Measurements from ENCODE around the gene SCGB1D4. TPM values are rescaled to one million over a fixed set of nuclear protein-coding genes. Genes with fewer than 3 reads are reported as not detected.

The SCGB1D4 gene
- polyA plus RNA-seq, 1 donor (not counting 4 experiments of a cell fraction or from before 2014, with no cell fraction given) = not detected

- no peak for DNase-seq (ENCODE audit: low read depth, low spot score)
- Histone ChIP-seq H3K79me2 (ENCODE audit: control insufficient read depth, insufficient read depth, low read length) (no peaks in the 10 kb centered on the region), H3K4me3 (ENCODE audit: control insufficient read depth in 2 of 3, extremely low read depth in 1 of 3, insufficient read depth in 2 of 3, low read depth in 1 of 3, low read length in 3 of 3) (no peak overlapping the region), H3K4me1 (ENCODE audit: control insufficient read depth, extremely low read depth, insufficient read depth, low read length) (no peaks in the 10 kb centered on the region), H3K9me1 (ENCODE audit: control insufficient read depth, extremely low read depth, insufficient read depth, low read length) (no peaks in the 10 kb centered on the region), H4K20me1 (ENCODE audit: control insufficient read depth, extremely low read depth, insufficient read depth, low read length) (no peaks in the 10 kb centered on the region), H3K9me3 (ENCODE audit: control insufficient read depth, low read depth, low read length) (no peaks in the 10 kb centered on the region), H3K27me3 (ENCODE audit: control insufficient read depth, extremely low read depth, insufficient read depth, low read length) (no peaks in the 10 kb centered on the region), H2AFZ (ENCODE audit: control insufficient read depth, low read length) (no peak overlapping the region), H3K27ac (ENCODE audit: control insufficient read depth, insufficient read depth, low read length) (no peak overlapping the region), H3K4me2 (ENCODE audit: control insufficient read depth, extremely low read depth, insufficient read depth, low read depth, low read length) (no peak overlapping the region), H3K36me3 (ENCODE audit: control insufficient read depth in 2 of 2, extremely low read depth in 1 of 2, insufficient read depth in 2 of 2, low read length in 2 of 2) (no peaks in the 10 kb centered on the region), H3K9ac (ENCODE audit: control insufficient read depth, extremely low read depth, insufficient read depth, low read length) (no peak overlapping the region)
- no peak for FAIRE-seq
- TF ChIP-seq CTCF (optimal IDR thresholded peaks at IDR 0.05 in 1 of 3, IDR thresholded peaks at IDR 0.05 in 1 of 3, conservative IDR thresholded peaks at IDR 0.05 in 1 of 3; ENCODE audit: extremely low read depth in 1 of 3, insufficient read depth in 2 of 3, low read length in 3 of 3) (no peak), EZH2 (IDR thresholded peaks at IDR 0.05; ENCODE audit: low read length) (no peak)
- dilution Hi-C loops (cut with MboI; ENCODE audit: extremely low pct_ligation_motif_present, low sequenced_read_pairs) = no loop called here
These were observed 31.3 kb downstream of the SCGB1D4 start for GRCh38 chr11:62267576-62267975.

- no peaks in the 10 kb centered on the region for H3K27me3 ChIP-seq (ENCODE audit: control insufficient read depth, extremely low read depth, insufficient read depth, low read length)
- H2AFZ ChIP-seq (ENCODE audit: control insufficient read depth, low read length) = no peak overlapping the region
- no peak overlapping the region for H3K9ac ChIP-seq (ENCODE audit: control insufficient read depth, extremely low read depth, insufficient read depth, low read length)
- TF ChIP-seq EZH2 (IDR thresholded peaks at IDR 0.05; ENCODE audit: low read length) = no peak
- TF ChIP-seq CTCF (optimal IDR thresholded peaks at IDR 0.05 in 1 of 3, IDR thresholded peaks at IDR 0.05 in 1 of 3, conservative IDR thresholded peaks at IDR 0.05 in 1 of 3; ENCODE audit: extremely low read depth in 1 of 3, insufficient read depth in 2 of 3, low read length in 3 of 3) = no peak
- H3K4me3 ChIP-seq (ENCODE audit: control insufficient read depth in 2 of 3, extremely low read depth in 1 of 3, insufficient read depth in 2 of 3, low read depth in 1 of 3, low read length in 3 of 3) = no peak overlapping the region
- no peaks in the 10 kb centered on the region for H4K20me1 ChIP-seq (ENCODE audit: control insufficient read depth, extremely low read depth, insufficient read depth, low read length)
- no peak for DNase-seq (ENCODE audit: low read depth, low spot score)
- no peaks in the 10 kb centered on the region for H3K9me3 ChIP-seq (ENCODE audit: control insufficient read depth, low read depth, low read length)
- no peak for FAIRE-seq
- no peaks in the 10 kb centered on the region for H3K36me3 ChIP-seq (ENCODE audit: control insufficient read depth in 2 of 2, extremely low read depth in 1 of 2, insufficient read depth in 2 of 2, low read length in 2 of 2)
- H3K79me2 ChIP-seq (ENCODE audit: control insufficient read depth, insufficient read depth, low read length) = no peaks in the 10 kb centered on the region
- no peak overlapping the region for H3K27ac ChIP-seq (ENCODE audit: control insufficient read depth, insufficient read depth, low read length)
- no peak overlapping the region for H3K4me2 ChIP-seq (ENCODE audit: control insufficient read depth, extremely low read depth, insufficient read depth, low read depth, low read length)
- no peaks in the 10 kb centered on the region for H3K9me1 ChIP-seq (ENCODE audit: control insufficient read depth, extremely low read depth, insufficient read depth, low read length)
- dilution Hi-C loops (cut with MboI; ENCODE audit: extremely low pct_ligation_motif_present, low sequenced_read_pairs) = no loop called here
- no peaks in the 10 kb centered on the region for H3K4me1 ChIP-seq (ENCODE audit: control insufficient read depth, extremely low read depth, insufficient read depth, low read length)
These were observed 31.8 kb downstream of the SCGB1D4 start for GRCh38 chr11:62267050-62267449.
